Measurements from ENCODE around the gene COPS3. TPM values are rescaled to one million over a fixed set of nuclear protein-coding genes. Genes with fewer than 3 reads are reported as not detected.

The COPS3 gene
- total and polyA plus RNA-seq, 8 donors, result 11.1 to 291 (median 48.6) TPM

DNA sequence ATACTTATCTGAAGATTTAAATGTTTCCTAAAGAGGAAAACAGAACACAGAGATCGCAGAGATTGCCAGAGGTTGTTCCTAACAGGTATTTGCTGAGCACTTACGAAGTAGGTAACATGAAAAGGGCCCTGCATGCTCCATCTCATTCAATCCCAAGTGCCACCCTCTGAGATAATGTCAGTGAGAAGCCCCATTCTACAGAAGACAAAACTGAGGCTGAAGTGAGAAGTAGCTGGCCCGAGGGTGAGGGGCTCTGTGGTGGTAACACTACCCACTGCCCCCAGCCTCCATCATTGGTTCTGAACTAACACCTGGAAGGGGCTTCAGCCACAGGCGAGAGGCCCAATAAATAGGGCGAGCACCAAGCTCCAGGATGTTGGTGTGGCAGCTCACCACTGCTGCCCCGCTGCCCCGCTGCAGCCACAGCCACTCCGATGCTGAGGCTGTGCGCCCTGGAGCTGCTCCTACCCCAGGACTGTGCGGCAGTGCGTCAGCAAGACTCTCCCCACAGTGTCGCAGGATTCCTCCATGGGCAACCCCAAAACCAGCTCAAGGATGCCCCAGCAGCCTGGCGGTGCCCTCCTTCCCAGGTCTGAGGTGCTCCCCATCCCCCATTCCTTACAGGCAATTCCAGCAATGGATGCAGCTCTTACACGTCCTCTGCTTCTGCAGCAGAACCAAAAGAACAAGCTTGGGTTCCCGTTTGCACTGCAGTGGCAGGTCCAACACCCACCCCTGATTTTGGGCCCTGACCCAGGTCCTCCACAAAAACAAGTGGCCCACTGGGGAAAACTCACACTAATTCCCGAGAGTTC, 54.4 kb downstream of the COPS3 start:
- Histone ChIP-seq H3K4me3 (no peak overlapping the region), H3K27ac (no peak overlapping the region), H3K4me1 (peaks cover 4 to 17% (median 10%) of the 10 kb centered on the region in 4 donors), H3K9me3 (no peaks in the 10 kb centered on the region), H3K36me3 (peaks cover 92 to 100% (median 100%) of the 10 kb centered on the region in 4 donors), H3K27me3 (no peaks in the 10 kb centered on the region)
- intact Hi-C loops (cut with DNase I; ENCODE audit: low total_unique reads), result no loop called here
- TF ChIP-seq POLR2AphosphoS5 (IDR thresholded peaks at IDR 0.05) (no peak), POLR2A (IDR thresholded peaks at IDR 0.05) (no peak), EP300 (IDR thresholded peaks at IDR 0.05) (no peak)
- TF ChIP-seq, protein P1, sequence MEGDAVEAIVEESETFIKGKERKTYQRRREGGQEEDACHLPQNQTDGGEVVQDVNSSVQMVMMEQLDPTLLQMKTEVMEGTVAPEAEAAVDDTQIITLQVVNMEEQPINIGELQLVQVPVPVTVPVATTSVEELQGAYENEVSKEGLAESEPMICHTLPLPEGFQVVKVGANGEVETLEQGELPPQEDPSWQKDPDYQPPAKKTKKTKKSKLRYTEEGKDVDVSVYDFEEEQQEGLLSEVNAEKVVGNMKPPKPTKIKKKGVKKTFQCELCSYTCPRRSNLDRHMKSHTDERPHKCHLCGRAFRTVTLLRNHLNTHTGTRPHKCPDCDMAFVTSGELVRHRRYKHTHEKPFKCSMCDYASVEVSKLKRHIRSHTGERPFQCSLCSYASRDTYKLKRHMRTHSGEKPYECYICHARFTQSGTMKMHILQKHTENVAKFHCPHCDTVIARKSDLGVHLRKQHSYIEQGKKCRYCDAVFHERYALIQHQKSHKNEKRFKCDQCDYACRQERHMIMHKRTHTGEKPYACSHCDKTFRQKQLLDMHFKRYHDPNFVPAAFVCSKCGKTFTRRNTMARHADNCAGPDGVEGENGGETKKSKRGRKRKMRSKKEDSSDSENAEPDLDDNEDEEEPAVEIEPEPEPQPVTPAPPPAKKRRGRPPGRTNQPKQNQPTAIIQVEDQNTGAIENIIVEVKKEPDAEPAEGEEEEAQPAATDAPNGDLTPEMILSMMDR (IDR thresholded peaks at IDR 0.05), result no peak
- WGBS, 5 donors, result 94 to 98% (median 95%) methylated on average over 14 to 16 of the region's 16 CpGs
- DNase-seq, result no peak

DNA sequence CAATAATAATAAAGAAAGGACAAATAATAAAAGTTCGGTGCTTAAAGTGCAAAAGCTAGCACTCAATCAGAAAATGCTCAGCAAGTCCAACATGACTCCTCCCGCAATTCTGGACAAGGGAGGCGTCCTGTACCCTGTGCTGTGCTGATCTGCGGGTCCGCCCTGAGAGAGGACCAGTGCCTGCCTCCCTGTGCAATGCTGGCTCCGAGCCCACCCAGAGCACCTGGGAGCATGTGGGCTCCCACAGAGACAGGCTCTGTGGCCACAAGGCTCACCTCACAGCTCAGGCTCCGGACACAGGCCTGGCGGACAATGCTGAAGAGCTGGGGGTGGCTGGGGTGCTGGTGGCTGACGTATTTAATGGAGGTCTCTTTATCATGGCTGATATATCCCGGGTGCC, 55.1 kb downstream of the COPS3 start:
- DNase-seq, result no peak
- Histone ChIP-seq H3K27ac (no peak overlapping the region), H3K4me3 (no peak overlapping the region), H3K36me3 (peaks cover 92 to 100% (median 100%) of the 10 kb centered on the region in 4 donors), H3K4me1 (peaks cover 4 to 15% (median 10%) of the 10 kb centered on the region in 4 donors), H3K9me3 (no peaks in the 10 kb centered on the region), H3K27me3 (no peaks in the 10 kb centered on the region)
- no peak for TF ChIP-seq EP300 (IDR thresholded peaks at IDR 0.05)
- no peak for TF ChIP-seq POLR2A (IDR thresholded peaks at IDR 0.05)
- TF ChIP-seq, protein P1 (IDR thresholded peaks at IDR 0.05), result no peak
- TF ChIP-seq POLR2AphosphoS5 (IDR thresholded peaks at IDR 0.05), result no peak
- intact Hi-C loops (cut with DNase I; ENCODE audit: low total_unique reads), result no loop called here
- WGBS, 5 donors, result 91 to 96% (median 95%) methylated on average over 10 of the region's 10 CpGs

DNA sequence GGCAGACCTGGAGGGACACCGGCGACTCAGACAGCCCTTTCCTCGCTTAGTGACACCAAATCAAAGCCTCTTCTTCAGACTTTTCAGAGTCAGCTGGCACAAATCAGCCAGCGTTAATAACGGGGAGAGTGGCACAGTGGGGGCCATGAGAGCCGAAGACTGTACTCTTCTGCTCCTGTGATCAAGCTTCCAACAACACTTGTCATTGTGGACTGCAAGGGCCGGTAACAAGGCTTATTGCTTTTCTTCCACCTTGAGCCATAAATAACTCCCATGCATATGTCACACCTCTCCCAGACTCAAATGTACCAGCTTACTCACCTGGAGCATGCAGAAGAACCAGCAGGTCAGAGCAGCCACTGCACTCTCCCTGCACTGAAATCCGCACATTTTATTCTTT, 56.9 kb downstream of the COPS3 start:
- intact Hi-C loops (cut with DNase I; ENCODE audit: low total_unique reads), result no loop called here
- TF ChIP-seq, protein P1 (IDR thresholded peaks at IDR 0.05), result no peak
- TF ChIP-seq POLR2AphosphoS5 (IDR thresholded peaks at IDR 0.05) (no peak), POLR2A (IDR thresholded peaks at IDR 0.05) (no peak), EP300 (IDR thresholded peaks at IDR 0.05) (no peak)
- WGBS, 5 donors, result 81 to 93% (median 90%) methylated on average over 8 of the region's 8 CpGs
- no peak for DNase-seq
- Histone ChIP-seq H3K27me3 (no peaks in the 10 kb centered on the region), H3K4me3 (no peak overlapping the region), H3K4me1 (peaks cover 3 to 14% (median 8%) of the 10 kb centered on the region in 4 donors), H3K27ac (no peak overlapping the region), H3K36me3 (peaks cover 91 to 100% (median 100%) of the 10 kb centered on the region in 4 donors), H3K9me3 (no peaks in the 10 kb centered on the region)

DNA sequence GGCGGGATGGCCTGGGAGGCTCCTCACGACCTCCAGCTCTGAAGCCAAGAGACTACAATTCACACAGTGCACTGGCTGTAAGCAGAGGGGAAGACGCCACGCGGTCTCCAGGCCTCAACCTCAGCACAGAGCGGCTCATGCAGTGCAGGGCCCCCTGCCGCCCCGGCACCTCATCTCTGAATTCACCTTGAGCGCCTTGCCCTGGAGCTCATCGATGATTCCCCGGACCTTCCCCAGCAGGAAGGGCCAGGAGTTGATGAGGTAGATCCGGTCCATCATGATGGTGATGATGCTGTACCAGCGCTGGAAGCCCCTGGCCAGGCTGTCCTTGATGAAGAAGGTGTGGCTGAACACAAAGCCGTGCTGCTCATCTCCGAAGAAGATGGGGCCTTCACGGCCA, 57.3 kb downstream of the COPS3 start:
- H3K27me3 ChIP-seq, result no peaks in the 10 kb centered on the region
- no peak overlapping the region for H3K4me3 ChIP-seq
- no peaks in the 10 kb centered on the region for H3K9me3 ChIP-seq
- H3K36me3 ChIP-seq, result peaks cover 95 to 100% (median 100%) of the 10 kb centered on the region in 4 donors
- WGBS, 5 donors, result 94 to 97% (median 96%) methylated on average over 15 to 16 of the region's 16 CpGs
- peaks cover 0 to 11% (median 6%) of the 10 kb centered on the region in 4 donors for H3K4me1 ChIP-seq
- DNase-seq, result no peak
- intact Hi-C loops (cut with DNase I; ENCODE audit: low total_unique reads), result no loop called here
- TF ChIP-seq POLR2A (IDR thresholded peaks at IDR 0.05), result no peak
- no peak overlapping the region for H3K27ac ChIP-seq

DNA sequence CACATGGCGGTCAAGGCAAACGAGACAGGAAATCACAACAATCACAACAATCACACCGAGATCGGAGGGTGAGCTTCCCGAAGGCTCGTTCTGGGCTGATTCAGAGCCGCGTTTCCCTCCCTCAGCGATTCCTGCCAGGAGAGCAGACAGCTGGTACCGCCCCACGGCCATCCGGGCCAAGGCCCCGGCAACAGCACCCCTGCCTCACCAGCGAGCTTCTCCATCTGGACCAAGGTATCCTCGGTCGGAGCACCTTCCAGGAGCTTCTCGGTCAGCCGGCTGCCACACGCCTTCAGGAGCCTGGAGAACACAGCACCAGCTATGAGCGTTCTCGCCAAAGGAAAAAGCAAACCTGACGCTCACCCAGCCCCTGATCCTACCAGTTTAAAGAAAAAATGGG, 59.7 kb downstream of the COPS3 start:
- WGBS, 5 donors, result 81 to 97% (median 95%) methylated on average over 12 to 22 of the region's 22 CpGs
- H3K36me3 ChIP-seq, result peaks cover 90 to 100% (median 100%) of the 10 kb centered on the region in 4 donors

More for the DNA sequence above, 59.7 kb downstream of the COPS3 start:
- intact Hi-C loops (cut with DNase I; ENCODE audit: low total_unique reads), result no loop called here
- Histone ChIP-seq H3K9me3 (no peaks in the 10 kb centered on the region), H3K4me1 (no peaks in the 10 kb centered on the region), H3K27ac (no peak overlapping the region), H3K4me3 (no peak overlapping the region), H3K27me3 (no peaks in the 10 kb centered on the region)
- TF ChIP-seq POLR2A (IDR thresholded peaks at IDR 0.05), result no peak
- DNase-seq, result no peak
